ENCODE measurements around the gene ERBB4.

DNA sequence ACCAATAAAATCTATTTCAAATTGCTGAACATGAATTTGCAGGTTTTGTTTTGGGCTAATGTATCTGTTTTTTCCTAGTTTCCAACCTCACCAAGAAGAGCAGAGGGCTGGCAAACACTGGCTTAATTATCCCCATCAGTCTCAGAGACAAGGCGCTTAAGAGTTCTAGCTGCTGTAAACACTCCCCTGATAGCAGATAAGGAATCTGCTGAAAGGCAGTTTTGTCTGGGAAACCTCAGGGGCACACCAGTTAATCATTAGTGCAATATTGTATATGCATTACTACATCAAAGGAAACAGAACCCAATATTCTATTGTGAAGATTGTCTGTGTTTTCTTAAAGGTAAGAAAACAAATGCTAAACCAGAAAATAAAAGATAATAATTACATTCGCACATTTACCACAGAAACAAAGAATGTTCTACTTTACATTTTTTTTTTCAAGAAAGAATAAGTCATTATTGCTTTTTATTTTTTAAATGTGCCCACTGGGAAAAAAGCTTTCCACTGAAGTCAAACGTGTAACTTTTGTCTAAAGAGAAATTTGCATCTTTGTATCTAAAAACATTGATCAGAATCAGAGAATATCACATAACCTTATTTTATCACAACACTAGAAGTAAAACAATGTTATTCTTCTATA is 179.1 kb downstream of the ERBB4 start:
- TF ChIP-seq POLR2AphosphoS5 (IDR thresholded peaks at IDR 0.05) (no peak), POLR2A (IDR thresholded peaks at IDR 0.05) (no peak)

All from prostate gland (tissue), 1 donor.